Activated naive CD8-positive, alpha-beta T cell treated with anti-CD3 and anti-CD28 coated beads, Interleukin-2, amount 10 ng/mL, durations not matched to agents 7 days and 5 days (primary cell): ENCODE results near the gene CHST10. TPM values are rescaled to one million over a fixed set of nuclear protein-coding genes. Genes with fewer than 3 reads are reported as not detected.

ENCODE experiments used
- ATAC-seq: fragments of 150-1000 bp; cut with Tn5 transposase; one replicate; pipeline ENCODE4 v1.10.0; 2021; ENCODE audit warnings: low read depth, moderate library complexity
- POLR2A ChIA-PET: fragments of 350-600 bp; sonication (Branson Sonifier 250); formaldehyde crosslinking; loops from one replicate; lab custom pipeline; 2021; ENCODE audit warnings: antibody characterized with exemption; lab: Charles Lee
- DNase-seq: peaks from one replicate; pipeline ENCODE4 v3.0.0; 2021
- H3K27ac Mint-ChIP-seq: one replicate; pipeline ENCODE4 v1.8.0; 2022; ENCODE audit warnings: mild to moderate bottlenecking, mixed read lengths
- H3K27me3 Mint-ChIP-seq: one replicate; pipeline ENCODE4 v1.8.0; 2022; ENCODE audit warnings: mild to moderate bottlenecking, moderate library complexity, mixed read lengths
- H3K36me3 Mint-ChIP-seq: one replicate; pipeline ENCODE4 v1.8.0; 2021; ENCODE audit warnings: mild to moderate bottlenecking, mixed read lengths
- H3K4me1 Mint-ChIP-seq: one replicate; pipeline ENCODE4 v1.8.0; 2021; ENCODE audit warnings: mixed read lengths
- H3K4me3 Mint-ChIP-seq: one replicate; pipeline ENCODE4 v1.8.0; 2022; ENCODE audit warnings: mild to moderate bottlenecking, moderate library complexity, mixed read lengths
- H3K9me3 Mint-ChIP-seq: one replicate; pipeline ENCODE4 v1.8.0; 2021; ENCODE audit warnings: mixed read lengths
- total RNA-seq, 2 experiments: library from RNA; stranded (reverse); gene quantifications; one replicate each; pipeline ENCODE4 v1.2.3, GENCODE V29; 2021

Gene CHST10
- total RNA-seq, 2 experiments from 2014 or later = 5.5 to 6.4 TPM

GRCh38 chr2:100425573-100426383 lies 8.3 kb upstream of the CHST10 start:
- POLR2A ChIA-PET = no interaction called here
- no peak overlapping the region for H3K27ac Mint-ChIP-seq
- H3K27me3 Mint-ChIP-seq = peaks cover 12% of the 10 kb centered on the region
- H3K4me3 Mint-ChIP-seq = no peak overlapping the region
- ATAC-seq = no peak
- peaks cover 5% of the 10 kb centered on the region for H3K9me3 Mint-ChIP-seq
- no peak for DNase-seq
- H3K4me1 Mint-ChIP-seq = peaks cover 3% of the 10 kb centered on the region
- no peaks in the 10 kb centered on the region for H3K36me3 Mint-ChIP-seq

DNA sequence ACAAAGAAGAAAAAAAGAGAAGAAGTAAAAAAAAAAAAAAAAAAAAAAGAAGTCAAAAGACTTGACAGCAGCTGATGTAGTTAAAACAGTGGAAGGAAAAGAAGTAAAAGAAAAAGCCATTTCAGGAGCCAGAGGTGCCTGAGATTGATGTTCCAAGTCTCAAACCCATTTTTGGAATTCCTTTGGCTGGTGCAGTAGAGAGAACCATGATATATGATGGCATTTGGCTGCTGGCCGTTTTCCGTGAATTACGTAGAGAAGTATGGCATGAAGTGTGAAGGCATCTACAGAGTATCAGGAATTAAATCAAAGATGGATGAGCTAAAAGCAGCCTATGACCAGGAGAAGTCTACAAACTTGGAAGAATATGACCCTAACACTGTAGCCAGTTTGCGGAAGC lies 7.6 kb upstream of the CHST10 start:
- Mint-ChIP-seq H3K9me3 (no peaks in the 10 kb centered on the region), H3K4me3 (no peak overlapping the region), H3K36me3 (no peaks in the 10 kb centered on the region), H3K27me3 (peaks cover 12% of the 10 kb centered on the region), H3K4me1 (peaks cover 3% of the 10 kb centered on the region), H3K27ac (no peak overlapping the region)
- POLR2A ChIA-PET = no interaction called here
- no peak for ATAC-seq
- DNase-seq = no peak

DNA sequence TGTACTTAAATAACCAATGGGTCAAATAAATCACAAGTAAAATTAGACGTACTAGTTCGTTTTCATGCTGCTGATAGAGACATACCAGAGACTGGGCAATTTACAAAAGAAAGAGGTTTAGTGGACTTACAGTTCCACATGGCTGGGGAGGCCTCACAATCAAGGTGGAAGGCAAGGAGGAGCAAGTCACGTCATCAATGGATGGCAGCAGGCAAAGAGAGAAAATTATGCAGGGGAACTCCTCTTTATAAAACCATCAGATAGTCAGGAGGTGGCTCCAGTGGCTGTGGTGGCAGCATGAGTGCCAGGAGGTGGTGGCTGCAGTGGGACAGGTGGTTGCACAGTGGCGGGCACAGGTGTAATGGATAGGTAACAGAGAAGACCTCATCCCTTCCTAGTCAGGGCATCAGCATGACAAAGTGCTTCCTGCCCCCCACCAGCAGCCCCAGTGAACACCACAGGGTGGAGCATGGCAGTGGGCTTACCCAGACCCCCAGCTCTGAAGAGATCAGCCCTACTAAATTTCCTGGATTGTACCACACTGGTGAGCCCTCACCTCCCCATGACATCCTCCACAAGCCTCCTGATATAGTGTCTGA lies 6.9 kb upstream of the CHST10 start:
- H3K36me3 Mint-ChIP-seq = no peaks in the 10 kb centered on the region
- POLR2A ChIA-PET = no interaction called here
- no peak for DNase-seq
- no peak overlapping the region for H3K4me3 Mint-ChIP-seq
- peaks cover 3% of the 10 kb centered on the region for H3K4me1 Mint-ChIP-seq
- no peak for ATAC-seq
- peaks cover 12% of the 10 kb centered on the region for H3K27me3 Mint-ChIP-seq
- no peak overlapping the region for H3K27ac Mint-ChIP-seq
- no peaks in the 10 kb centered on the region for H3K9me3 Mint-ChIP-seq

DNA sequence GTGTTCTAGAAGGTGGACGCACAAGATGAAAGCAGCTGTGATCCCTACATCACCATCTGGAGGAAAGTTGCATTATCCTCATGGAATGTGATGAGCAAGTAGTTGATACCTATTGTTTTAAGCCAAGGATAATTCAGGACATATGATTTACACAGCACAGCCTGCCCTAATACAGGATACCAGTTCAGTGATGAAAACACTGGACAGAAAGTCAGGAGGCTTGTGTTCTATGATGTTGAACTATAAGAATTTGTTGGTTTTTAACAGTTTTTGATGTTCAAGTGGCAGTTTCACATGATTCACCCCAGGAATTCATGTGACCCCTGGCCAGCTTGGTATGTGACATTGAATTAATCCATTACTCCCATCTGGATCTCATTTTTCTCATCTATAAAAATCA lies 6.2 kb upstream of the CHST10 start:
- POLR2A ChIA-PET = no interaction called here
- H3K27ac Mint-ChIP-seq = no peak overlapping the region
- no peak overlapping the region for H3K4me3 Mint-ChIP-seq
- DNase-seq (no peak), ATAC-seq (no peak)
- peaks cover 12% of the 10 kb centered on the region for H3K27me3 Mint-ChIP-seq
- peaks cover 3% of the 10 kb centered on the region for H3K4me1 Mint-ChIP-seq
- H3K9me3 Mint-ChIP-seq = no peaks in the 10 kb centered on the region
- no peaks in the 10 kb centered on the region for H3K36me3 Mint-ChIP-seq

DNA sequence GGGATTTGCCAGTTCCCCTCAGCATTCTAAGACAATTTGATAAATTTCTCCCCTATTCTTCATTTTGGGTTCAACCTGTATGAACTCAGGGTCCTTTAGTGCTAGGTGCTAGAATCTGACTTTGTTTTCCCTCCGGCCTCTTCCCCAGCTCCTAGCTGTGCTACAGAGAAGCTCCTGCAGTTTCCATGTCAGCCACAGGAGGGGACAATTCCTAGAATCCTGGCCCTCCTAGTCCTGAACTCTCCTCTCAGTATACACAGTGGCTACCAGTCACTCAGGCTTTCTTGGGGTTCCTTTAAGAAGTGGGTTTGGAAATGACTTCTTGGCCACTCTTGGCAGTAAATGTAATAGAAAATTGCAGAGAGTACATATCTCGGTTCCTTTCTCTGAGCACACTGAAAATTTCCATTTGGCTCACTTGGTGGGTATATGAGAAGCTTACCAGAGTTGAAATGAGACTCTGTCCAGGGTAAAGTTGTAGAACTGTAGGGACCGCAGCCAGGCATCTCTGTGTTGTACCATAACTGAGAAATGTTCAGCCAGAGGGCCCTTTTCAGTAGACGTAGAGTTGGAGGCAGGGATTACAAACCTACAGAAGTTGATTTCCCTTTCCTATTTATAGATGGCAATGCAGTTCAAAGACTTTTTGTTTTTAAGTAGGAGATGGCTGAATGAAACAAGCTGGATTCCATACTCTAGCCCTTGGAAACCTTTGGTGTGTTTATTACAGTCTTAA lies 5.0 kb upstream of the CHST10 start:
- Mint-ChIP-seq H3K4me1 (peaks cover 5% of the 10 kb centered on the region), H3K27me3 (peaks cover 6% of the 10 kb centered on the region), H3K36me3 (no peaks in the 10 kb centered on the region), H3K27ac (no peak overlapping the region), H3K4me3 (no peak overlapping the region), H3K9me3 (no peaks in the 10 kb centered on the region)
- no peak for ATAC-seq
- POLR2A ChIA-PET = no interaction called here
- DNase-seq = no peak

DNA sequence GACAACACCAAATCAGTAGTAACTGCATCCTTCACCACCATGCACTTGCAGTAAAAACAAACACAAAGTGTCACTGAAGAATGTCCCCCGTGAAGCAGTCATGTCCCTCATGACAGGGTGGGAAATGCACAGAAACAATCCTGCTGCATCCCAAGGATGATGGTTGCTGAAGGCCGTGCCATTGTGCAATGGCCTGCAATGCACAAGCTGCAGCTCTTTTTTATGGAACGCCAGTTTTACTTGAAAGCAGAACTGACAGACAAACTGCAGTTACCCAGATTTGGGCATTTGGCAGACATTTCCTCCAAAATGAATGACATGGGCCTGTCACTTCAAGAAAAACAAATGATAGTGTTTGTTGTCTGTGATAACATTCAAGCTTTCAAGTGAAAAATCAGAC lies 2.4 kb upstream of the CHST10 start:
- ATAC-seq = no peak
- peaks cover 2% of the 10 kb centered on the region for H3K36me3 Mint-ChIP-seq
- H3K4me3 Mint-ChIP-seq = no peak overlapping the region
- no peaks in the 10 kb centered on the region for H3K9me3 Mint-ChIP-seq
- peaks cover 15% of the 10 kb centered on the region for H3K4me1 Mint-ChIP-seq
- POLR2A ChIA-PET = no interaction called here
- H3K27me3 Mint-ChIP-seq = no peaks in the 10 kb centered on the region
- no peak for DNase-seq
- no peak overlapping the region for H3K27ac Mint-ChIP-seq

DNA sequence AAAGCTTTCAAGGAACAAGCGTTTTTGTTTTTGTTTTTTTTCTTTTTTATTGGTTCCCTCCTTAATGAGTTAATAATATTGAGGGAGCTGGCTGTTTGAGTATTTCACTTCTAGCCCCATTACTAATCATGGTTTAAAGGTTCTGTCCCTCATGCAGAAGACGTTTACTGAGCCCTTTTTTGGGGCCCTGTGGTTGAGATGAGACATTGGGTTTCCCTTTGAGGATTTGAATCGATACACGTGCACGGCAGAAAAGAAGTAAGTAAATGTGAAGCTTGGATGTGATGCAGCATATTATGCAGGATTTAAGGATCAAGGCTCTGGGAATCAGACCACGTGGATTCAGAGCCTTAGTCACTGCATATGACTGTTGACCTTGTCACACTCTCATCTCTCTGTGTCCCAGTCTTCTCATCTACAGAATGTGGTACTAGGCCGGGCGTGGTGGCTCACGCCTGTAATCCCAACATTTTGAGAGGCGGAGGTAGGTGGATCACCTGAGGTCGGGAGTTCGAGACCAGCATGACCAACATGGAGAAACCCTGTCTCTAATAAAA lies 1.0 kb upstream of the CHST10 start:
- no peak for DNase-seq
- H3K4me3 Mint-ChIP-seq = peak overlapping the region; percentile 7
- no peaks in the 10 kb centered on the region for H3K9me3 Mint-ChIP-seq
- no peak overlapping the region for H3K27ac Mint-ChIP-seq
- H3K4me1 Mint-ChIP-seq = peaks cover 15% of the 10 kb centered on the region
- ATAC-seq = no peak
- H3K27me3 Mint-ChIP-seq = no peaks in the 10 kb centered on the region
- POLR2A ChIA-PET = no interaction called here
- peaks cover 3% of the 10 kb centered on the region for H3K36me3 Mint-ChIP-seq

DNA sequence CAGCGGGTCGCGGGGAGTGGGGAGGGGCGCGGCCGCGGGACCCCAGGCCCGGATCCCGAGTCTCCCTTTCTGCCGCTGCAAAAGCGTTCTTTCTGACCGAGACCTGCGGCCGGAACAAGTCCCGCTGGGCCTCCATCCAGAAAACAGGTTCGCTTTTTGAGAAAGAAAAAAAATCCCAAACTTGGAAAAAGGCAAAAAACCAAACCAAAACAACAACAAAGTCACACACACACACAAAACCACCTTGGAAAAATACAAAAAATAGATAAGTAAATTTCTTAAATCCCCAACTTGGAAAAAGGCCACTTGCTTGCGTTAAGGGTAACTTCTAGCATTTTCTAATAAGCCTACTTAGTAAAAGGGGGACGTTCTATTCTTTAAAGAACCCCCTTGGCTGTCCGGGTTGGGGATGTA lies 250 bp upstream of the CHST10 start:
- peaks cover 17% of the 10 kb centered on the region for H3K4me1 Mint-ChIP-seq
- ATAC-seq = no peak

GRCh38 chr2:100416397-100416934 lies 1.0 kb downstream of the CHST10 start:
- H3K27ac Mint-ChIP-seq = peak overlapping the region; percentile 27
- peaks cover 17% of the 10 kb centered on the region for H3K4me1 Mint-ChIP-seq
- no peaks in the 10 kb centered on the region for H3K9me3 Mint-ChIP-seq
- H3K4me3 Mint-ChIP-seq = peak overlapping the region; percentile 89
- H3K36me3 Mint-ChIP-seq = peaks cover 3% of the 10 kb centered on the region
- no peaks in the 10 kb centered on the region for H3K27me3 Mint-ChIP-seq
- POLR2A ChIA-PET = interaction anchor here (1.1 kb wide), 1 partner anchor 146 kb away, joined by 4 read pairs; the partner anchor contains the start of gene PDCL3
- ATAC-seq (no peak), DNase-seq (no peak)

More for the DNA sequence above, 250 bp upstream of the CHST10 start:
- peak overlapping the region; percentile 81 for H3K4me3 Mint-ChIP-seq
- no peaks in the 10 kb centered on the region for H3K27me3 Mint-ChIP-seq
- no peaks in the 10 kb centered on the region for H3K9me3 Mint-ChIP-seq
- POLR2A ChIA-PET = interaction anchor here (1.1 kb wide), 1 partner anchor 145 kb away, joined by 4 read pairs; the partner anchor contains the start of gene PDCL3
- no peak for DNase-seq
- H3K27ac Mint-ChIP-seq = peak overlapping the region; percentile 39
- H3K36me3 Mint-ChIP-seq = peaks cover 3% of the 10 kb centered on the region

DNA sequence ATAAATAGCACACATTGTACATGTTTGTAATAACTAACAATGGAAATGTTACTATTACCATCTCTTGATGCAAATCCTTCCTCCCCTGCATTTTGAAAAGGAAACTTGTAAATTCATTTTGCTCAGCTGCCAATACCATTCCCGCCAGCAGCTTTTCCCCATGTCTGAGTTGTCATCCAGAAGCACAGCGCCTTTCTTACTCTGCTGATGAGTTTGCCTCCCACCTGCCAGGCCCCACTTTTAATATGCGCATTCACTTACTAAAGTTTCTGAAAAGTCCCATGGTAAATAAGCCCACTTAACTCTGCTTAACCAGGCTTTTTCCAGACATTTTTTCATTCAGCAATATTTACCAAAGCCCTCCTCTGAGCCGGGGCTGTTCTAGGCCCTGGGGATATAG lies 3.9 kb downstream of the CHST10 start:
- DNase-seq (no peak), ATAC-seq (no peak)
- Mint-ChIP-seq H3K27me3 (no peaks in the 10 kb centered on the region), H3K27ac (no peak overlapping the region), H3K36me3 (peaks cover 3% of the 10 kb centered on the region), H3K9me3 (no peaks in the 10 kb centered on the region), H3K4me3 (no peak overlapping the region), H3K4me1 (peaks cover 17% of the 10 kb centered on the region)
- POLR2A ChIA-PET = no interaction called here

DNA sequence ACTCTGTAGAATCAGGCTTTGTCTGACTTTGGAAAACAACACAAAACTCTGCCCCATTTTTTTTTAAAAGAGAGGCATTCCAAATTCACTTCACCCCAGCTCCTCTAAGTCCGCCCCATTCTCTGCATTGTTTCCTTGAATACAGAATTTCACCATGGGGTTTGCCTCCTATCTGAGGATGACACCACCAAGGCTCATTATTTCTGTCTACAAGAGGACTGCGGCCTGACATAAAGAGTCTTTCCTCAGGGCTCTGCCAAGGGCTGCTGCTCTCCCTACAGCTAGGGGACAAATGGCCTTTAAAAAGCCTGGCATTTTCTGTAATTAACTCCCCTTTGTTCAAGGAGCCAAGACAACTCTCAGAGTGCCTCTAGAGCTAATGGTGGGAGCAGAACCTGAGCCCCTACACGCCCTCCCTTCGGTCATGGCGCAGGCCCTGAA lies 4.6 kb downstream of the CHST10 start:
- ATAC-seq = no peak
- no peak overlapping the region for H3K27ac Mint-ChIP-seq
- H3K4me3 Mint-ChIP-seq = no peak overlapping the region

DNA sequence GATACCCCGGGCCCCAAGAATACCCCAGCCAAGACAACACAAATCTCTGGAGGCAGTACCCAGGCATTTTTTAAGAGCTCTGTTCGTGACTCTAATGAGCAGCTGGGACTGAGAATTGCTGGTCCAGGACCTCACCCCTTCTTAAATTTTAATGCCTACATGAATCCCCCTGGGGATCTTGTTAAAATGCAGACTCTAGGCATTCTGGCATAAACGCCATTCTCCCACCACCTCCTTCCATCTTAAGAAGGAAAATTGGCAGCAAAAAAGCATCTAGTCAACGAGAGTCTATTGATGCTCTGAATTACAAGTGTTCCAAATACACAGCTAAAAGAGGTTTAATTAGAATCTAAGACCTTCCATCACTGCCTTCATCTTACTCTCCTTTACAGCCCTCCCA lies 5.0 kb downstream of the CHST10 start:
- no peak overlapping the region for H3K4me3 Mint-ChIP-seq
- H3K27ac Mint-ChIP-seq = no peak overlapping the region
- DNase-seq (no peak), ATAC-seq (no peak)
- POLR2A ChIA-PET = no interaction called here
- H3K4me1 Mint-ChIP-seq = peaks cover 13% of the 10 kb centered on the region
- H3K9me3 Mint-ChIP-seq = no peaks in the 10 kb centered on the region
- H3K36me3 Mint-ChIP-seq = peaks cover 3% of the 10 kb centered on the region
- H3K27me3 Mint-ChIP-seq = no peaks in the 10 kb centered on the region

More for the DNA sequence above, 4.6 kb downstream of the CHST10 start:
- no peaks in the 10 kb centered on the region for H3K9me3 Mint-ChIP-seq
- POLR2A ChIA-PET = no interaction called here
- no peak for DNase-seq
- peaks cover 13% of the 10 kb centered on the region for H3K4me1 Mint-ChIP-seq
- H3K27me3 Mint-ChIP-seq = no peaks in the 10 kb centered on the region
- peaks cover 3% of the 10 kb centered on the region for H3K36me3 Mint-ChIP-seq

GRCh38 chr2:100411841-100412292 lies 5.6 kb downstream of the CHST10 start:
- no peaks in the 10 kb centered on the region for H3K27me3 Mint-ChIP-seq
- peaks cover 12% of the 10 kb centered on the region for H3K4me1 Mint-ChIP-seq
- ATAC-seq = no peak
- H3K4me3 Mint-ChIP-seq = no peak overlapping the region
- POLR2A ChIA-PET = no interaction called here
- no peak for DNase-seq
- peaks cover 2% of the 10 kb centered on the region for H3K36me3 Mint-ChIP-seq
- H3K9me3 Mint-ChIP-seq = no peaks in the 10 kb centered on the region
- H3K27ac Mint-ChIP-seq = no peak overlapping the region
